Kidney glomerular epithelial cell (primary cell): ENCODE data around the gene A1BG.

ENCODE experiments used
- DNase-seq: peaks from one replicate; lab custom pipeline; 2025; lab: John Stamatoyannopoulos, UW

Gene A1BG

GRCh38 chr19:58352760-58353671 lies at the start of gene A1BG:
A1BG (minus strand) TSS chr19:58353492; CDS start chr19:58353437, 55 bp downstream.
- no peak for DNase-seq

- DNase-seq: no peak
These were observed 48.6 kb upstream of the A1BG start for GRCh38 chr19:58401840-58402421.

- DNase-seq: peak; percentile 90
These were observed 47.9 kb upstream of the A1BG start for GRCh38 chr19:58400916-58401839.

GRCh38 chr19:58400316-58400915 lies 47.1 kb upstream of the A1BG start:
- DNase-seq: no peak

GRCh38 chr19:58399903-58400302 lies 46.6 kb upstream of the A1BG start:
- DNase-seq: no peak

GRCh38 chr19:58398545-58398944 lies 45.3 kb upstream of the A1BG start:
- DNase-seq: no peak

- no peak for DNase-seq
These were observed 44.8 kb upstream of the A1BG start for GRCh38 chr19:58398087-58398486.

GRCh38 chr19:58397533-58398037 lies 44.3 kb upstream of the A1BG start:
- no peak for DNase-seq

GRCh38 chr19:58396691-58397532 lies 43.6 kb upstream of the A1BG start:
- no peak for DNase-seq

- no peak for DNase-seq
These were observed 42.8 kb upstream of the A1BG start for GRCh38 chr19:58395979-58396627.

- DNase-seq: no peak
These were observed 42.1 kb upstream of the A1BG start, which contains the start of gene RNF225 for GRCh38 chr19:58395220-58395978. RNF225 (plus strand) TSS chr19:58395656; CDS start chr19:58396090, 434 bp downstream.

GRCh38 chr19:58394821-58395219 lies 41.5 kb upstream of the A1BG start:
- DNase-seq: no peak

- DNase-seq: no peak
These were observed 40.4 kb upstream of the A1BG start for GRCh38 chr19:58393725-58394033.

GRCh38 chr19:58392945-58393724 lies 39.8 kb upstream of the A1BG start:
- DNase-seq: no peak

- no peak for DNase-seq
These were observed 34.9 kb upstream of the A1BG start for GRCh38 chr19:58388175-58388526.

GRCh38 chr19:58387338-58388174 lies 34.3 kb upstream of the A1BG start:
- DNase-seq: no peak

GRCh38 chr19:58386576-58387337 lies 33.5 kb upstream of the A1BG start, which contains the start of gene RPS5:
RPS5 (plus strand) TSS chr19:58387269; CDS start chr19:58388138, 869 bp downstream.
- peak; percentile 97 for DNase-seq
